ENCODE measurements around the gene TMEM63C. TPM values are rescaled to one million over a fixed set of nuclear protein-coding genes. Genes with fewer than 3 reads are reported as not detected.

TMEM63C gene
- total RNA-seq, 4 donors from 2014 or later: 0.13 to 4.1 (median 0.54) TPM

DNA sequence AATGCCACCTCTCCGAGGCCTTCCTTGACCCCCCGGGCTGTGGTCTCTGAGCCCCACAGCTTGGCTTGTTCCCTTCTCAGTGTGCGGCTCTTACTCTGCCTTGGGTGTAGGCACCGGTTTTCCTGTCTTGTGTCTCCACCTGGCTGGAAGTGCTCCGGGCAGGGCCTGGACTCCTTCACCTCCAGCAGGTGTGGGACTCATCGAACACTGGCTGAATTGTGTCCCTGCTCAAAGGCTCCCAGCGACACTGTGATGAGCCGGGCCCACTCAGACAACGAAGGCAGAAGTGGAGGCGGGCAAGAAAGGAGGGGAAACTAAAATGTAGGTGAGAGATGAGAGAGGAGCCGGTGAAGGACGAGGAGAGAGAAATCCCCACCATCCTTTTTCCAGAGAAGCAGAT, 18.0 kb downstream of the TMEM63C start:
- Histone ChIP-seq H3K9me3 (no peaks in the 10 kb centered on the region), H3K27ac (no peak overlapping the region), H3K4me1 (no peaks in the 10 kb centered on the region), H3K36me3 (no peaks in the 10 kb centered on the region), H3K27me3 (no peaks in the 10 kb centered on the region), H3K4me3 (replicated peaks in 1 of 3) (no peak overlapping the region)
- no peak for DNase-seq
- 70 to 78% methylated on average over 12 of the region's 12 CpGs for WGBS, 2 donors
- TF ChIP-seq, protein P1, sequence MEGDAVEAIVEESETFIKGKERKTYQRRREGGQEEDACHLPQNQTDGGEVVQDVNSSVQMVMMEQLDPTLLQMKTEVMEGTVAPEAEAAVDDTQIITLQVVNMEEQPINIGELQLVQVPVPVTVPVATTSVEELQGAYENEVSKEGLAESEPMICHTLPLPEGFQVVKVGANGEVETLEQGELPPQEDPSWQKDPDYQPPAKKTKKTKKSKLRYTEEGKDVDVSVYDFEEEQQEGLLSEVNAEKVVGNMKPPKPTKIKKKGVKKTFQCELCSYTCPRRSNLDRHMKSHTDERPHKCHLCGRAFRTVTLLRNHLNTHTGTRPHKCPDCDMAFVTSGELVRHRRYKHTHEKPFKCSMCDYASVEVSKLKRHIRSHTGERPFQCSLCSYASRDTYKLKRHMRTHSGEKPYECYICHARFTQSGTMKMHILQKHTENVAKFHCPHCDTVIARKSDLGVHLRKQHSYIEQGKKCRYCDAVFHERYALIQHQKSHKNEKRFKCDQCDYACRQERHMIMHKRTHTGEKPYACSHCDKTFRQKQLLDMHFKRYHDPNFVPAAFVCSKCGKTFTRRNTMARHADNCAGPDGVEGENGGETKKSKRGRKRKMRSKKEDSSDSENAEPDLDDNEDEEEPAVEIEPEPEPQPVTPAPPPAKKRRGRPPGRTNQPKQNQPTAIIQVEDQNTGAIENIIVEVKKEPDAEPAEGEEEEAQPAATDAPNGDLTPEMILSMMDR (IDR thresholded peaks at IDR 0.05): no peak
- TF ChIP-seq POLR2A (IDR thresholded peaks at IDR 0.05): no peak
- intact Hi-C loops (cut with DNase I): no loop called here

GRCh38 chr14:77200406-77200985, 18.9 kb downstream of the TMEM63C start:
- intact Hi-C loops (cut with DNase I): no loop called here
- Histone ChIP-seq H3K27me3 (no peaks in the 10 kb centered on the region), H3K4me1 (no peaks in the 10 kb centered on the region), H3K9me3 (no peaks in the 10 kb centered on the region), H3K27ac (no peak overlapping the region), H3K4me3 (replicated peaks in 1 of 3) (no peak overlapping the region), H3K36me3 (no peaks in the 10 kb centered on the region)
- TF ChIP-seq POLR2A (IDR thresholded peaks at IDR 0.05): no peak
- TF ChIP-seq, protein P1 (IDR thresholded peaks at IDR 0.05): no peak
- DNase-seq: no peak
- 66 to 74% methylated on average over 4 to 7 of the region's 7 CpGs for WGBS, 2 donors

- no peak for TF ChIP-seq POLR2A (IDR thresholded peaks at IDR 0.05)
- TF ChIP-seq, protein P1 (IDR thresholded peaks at IDR 0.05): no peak
- DNase-seq: no peak
- intact Hi-C loops (cut with DNase I): no loop called here
- H3K36me3 ChIP-seq: no peaks in the 10 kb centered on the region
- H3K27me3 ChIP-seq: no peaks in the 10 kb centered on the region
- no peak overlapping the region for H3K27ac ChIP-seq
- WGBS, 2 donors: 80 to 97% methylated on average over 3 to 4 of the region's 4 CpGs
- no peaks in the 10 kb centered on the region for H3K9me3 ChIP-seq
- no peaks in the 10 kb centered on the region for H3K4me1 ChIP-seq
- H3K4me3 ChIP-seq (replicated peaks in 1 of 3): no peak overlapping the region
These were observed 20.1 kb downstream of the TMEM63C start for GRCh38 chr14:77201696-77202095.

DNA sequence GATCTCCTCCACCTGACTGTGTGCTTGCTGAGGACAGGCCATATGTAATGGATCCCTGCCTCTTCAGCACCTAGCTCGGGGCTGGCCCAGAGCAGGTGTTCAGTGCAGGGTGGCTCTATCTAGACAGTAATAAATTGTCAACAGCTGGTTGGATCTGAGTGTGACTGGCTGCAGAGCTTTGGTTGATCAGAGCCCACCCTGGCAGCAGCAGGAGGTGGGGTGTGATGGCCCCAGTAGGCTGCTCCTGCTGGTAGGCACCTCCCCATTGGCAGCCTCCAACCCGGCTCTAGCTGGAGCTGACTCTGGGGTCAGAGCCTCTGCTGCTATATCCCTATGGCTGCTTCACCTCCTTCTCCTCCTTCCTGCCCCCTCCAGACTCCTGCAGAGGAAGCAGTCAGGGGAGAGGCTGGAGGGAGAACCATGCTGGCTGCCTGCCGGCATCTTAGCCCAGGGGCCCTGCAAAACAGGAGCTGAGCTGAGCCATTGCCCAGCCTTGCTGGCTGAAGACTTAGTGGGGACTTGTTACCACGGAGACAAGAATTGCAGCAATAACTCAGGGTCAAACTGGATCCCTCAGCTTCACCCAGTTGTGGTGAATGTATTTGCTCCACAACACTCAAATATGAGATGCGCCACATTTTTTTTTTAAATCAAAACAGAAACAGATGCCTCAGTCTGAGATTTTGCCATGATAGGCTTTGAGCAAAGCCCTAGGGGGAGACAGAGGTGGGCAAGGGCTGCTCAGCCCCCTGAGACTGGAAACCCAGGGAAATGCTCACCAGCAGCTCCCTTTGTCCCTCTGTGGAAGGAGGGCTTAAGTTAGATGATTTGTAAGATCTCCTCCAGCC, 22.2 kb downstream of the TMEM63C start:
- intact Hi-C loops (cut with DNase I): no loop called here
- no peak overlapping the region for H3K4me3 ChIP-seq (replicated peaks in 1 of 3)
- TF ChIP-seq, protein P1 (IDR thresholded peaks at IDR 0.05): no peak
- no peaks in the 10 kb centered on the region for H3K4me1 ChIP-seq
- no peak for DNase-seq
- no peak overlapping the region for H3K27ac ChIP-seq
- 34 to 41% methylated on average over 4 to 5 of the region's 5 CpGs for WGBS, 2 donors
- H3K27me3 ChIP-seq: no peaks in the 10 kb centered on the region
- no peaks in the 10 kb centered on the region for H3K9me3 ChIP-seq
- no peaks in the 10 kb centered on the region for H3K36me3 ChIP-seq

GRCh38 chr14:77204459-77204771, 22.8 kb downstream of the TMEM63C start:
- Histone ChIP-seq H3K36me3 (no peaks in the 10 kb centered on the region), H3K4me1 (no peaks in the 10 kb centered on the region), H3K4me3 (replicated peaks in 1 of 3) (no peak overlapping the region), H3K27ac (no peak overlapping the region), H3K9me3 (no peaks in the 10 kb centered on the region), H3K27me3 (no peaks in the 10 kb centered on the region)
- WGBS, 2 donors: 36 to 55% methylated on average over 6 of the region's 6 CpGs
- intact Hi-C loops (cut with DNase I): no loop called here
- no peak for DNase-seq
- TF ChIP-seq, protein P1 (IDR thresholded peaks at IDR 0.05): no peak
- no peak for TF ChIP-seq POLR2A (IDR thresholded peaks at IDR 0.05)

Data from thyroid gland (tissue), 4 donors.